K562 (cell line): Measurements from ENCODE around the gene METTL3. TPM values are rescaled to one million over a fixed set of nuclear protein-coding genes. Genes with fewer than 3 reads are reported as not detected.

Experiments used
- ATAC-seq: fragments of 200-7000 bp; cut with Tn5 transposase; 3 replicates; pipeline ENCODE4 v1.9.1; 2020; ENCODE audit warnings: moderate library complexity
- BruUV-seq: library from RNA; stranded (reverse); fragments of 400-500 nt; replicated peaks from 2 replicates; lab custom pipeline; 2021; lab: Mats Ljungman, UMichigan
- CTCF ChIA-PET: fragments of 300-600 bp; formaldehyde crosslinking; extraction: SDS; loops from one replicate; lab custom pipeline; 2021; ENCODE audit warnings: low intra/inter-chr PET ratio; lab: Yijun Ruan, JAX
- POLR2A ChIA-PET: fragments of 300-600, 350-650 bp; sonication (Branson Sonifier 250); formaldehyde crosslinking; extraction: SDS; loops from one replicate; lab custom pipeline; 2021; ENCODE audit warnings: antibody characterized with exemption, inconsistent platforms; lab: Yijun Ruan, JAX
- DNase-seq, 4 experiments: peaks; one replicate each; pipeline versions ENCODE4 v3.0.0 to v3.0.0-alpha.2; 2011 to 2018; ENCODE audit warnings: low spot score in 3 of 4, mixed read lengths in 3 of 4; ENCODE audit errors: extremely low read depth in 1 of 4
- FAIRE-seq: peaks from 2 replicates; lab custom pipeline; 2011; peaks lifted over from hg19 to GRCh38; lab: Jason Lieb, UNC
- H2AFZ ChIP-seq: 2 replicates; pipeline ENCODE4 v1.6.0; 2011; ENCODE audit warnings: low read depth, low read length, control low read depth, inconsistent platforms
- H3K27ac ChIP-seq: fragments of 200-600 bp; 3 replicates; pipeline ENCODE4 v1.8.0; 2011; ENCODE audit warnings: low read depth, mild to moderate bottlenecking, control low read depth, inconsistent platforms, low read length, moderate library complexity, mixed read lengths; ENCODE audit errors: extremely low read depth
- H3K27me3 ChIP-seq, 2 experiments: fragments of 300-600 bp in 1 of 2; 2 replicates in 1 of 2; 3 replicates in 1 of 2; pipeline versions ENCODE4 v1.6.0 to v1.8.0; 2011; ENCODE audit warnings: inconsistent platforms in 2 of 2, low read length in 2 of 2, mild to moderate bottlenecking in 1 of 2, mixed read lengths in 1 of 2, moderate library complexity in 1 of 2; ENCODE audit not compliant: control insufficient read depth in 2 of 2, insufficient read depth in 2 of 2
- H3K36me3 ChIP-seq: fragments of 300-600 bp; 3 replicates; pipeline ENCODE4 v1.8.0; 2011; ENCODE audit warnings: mild to moderate bottlenecking, low read length, inconsistent platforms; ENCODE audit not compliant: control insufficient read depth, insufficient read depth
- H3K4me1 ChIP-seq, 2 experiments: fragments of 200-600 bp in 1 of 2; replicated peaks in 1 of 2; 2 replicates in 1 of 2; 3 replicates in 1 of 2; pipeline versions ENCODE4 v1.5.1 to v1.8.0; 2011; ENCODE audit warnings: inconsistent platforms in 2 of 2, low read length in 2 of 2, mild to moderate bottlenecking in 1 of 2, mixed read lengths in 1 of 2, moderate library complexity in 1 of 2; ENCODE audit not compliant: control insufficient read depth in 2 of 2, insufficient read depth in 2 of 2
- H3K4me2 ChIP-seq: 2 replicates; pipeline ENCODE4 v1.6.1; 2011; ENCODE audit warnings: low read length, control low read depth, inconsistent platforms, mixed read lengths; ENCODE audit not compliant: insufficient read depth
- H3K4me3 ChIP-seq: fragments of 200-600 bp; sonication (generic), shearing (Covaris generic); 2 replicates; pipeline ENCODE4 v1.5.1; 2016; ENCODE audit warnings: control low read depth, inconsistent platforms
- H3K79me2 ChIP-seq: fragments of 200-600 bp; 3 replicates; pipeline ENCODE4 v1.8.0; 2011; ENCODE audit warnings: low read length, inconsistent platforms; ENCODE audit not compliant: control insufficient read depth, insufficient read depth
- H3K9ac ChIP-seq, 2 experiments: 2 replicates each; pipeline versions ENCODE4 v1.6.0 to v1.6.1; 2011; ENCODE audit warnings: low read depth in 2 of 2, low read length in 2 of 2, control low read depth in 1 of 2, inconsistent platforms in 1 of 2, mild to moderate bottlenecking in 1 of 2, mixed read lengths in 1 of 2; ENCODE audit not compliant: insufficient read depth in 1 of 2
- H3K9me1 ChIP-seq: one replicate; pipeline ENCODE4 v1.6.0; 2011; ENCODE audit warnings: inconsistent platforms, mild to moderate bottlenecking, low read length, moderate library complexity; ENCODE audit not compliant: control insufficient read depth, insufficient read depth
- H3K9me3 ChIP-seq: replicated peaks from 2 replicates; pipeline ENCODE4 v1.5.1; 2011; ENCODE audit warnings: low read depth, low read length, inconsistent platforms; ENCODE audit not compliant: control insufficient read depth, insufficient read depth
- H4K20me1 ChIP-seq: replicated peaks from 2 replicates; pipeline ENCODE4 v1.6.1; 2011; ENCODE audit warnings: low read length, inconsistent platforms, mixed read lengths; ENCODE audit not compliant: control insufficient read depth, insufficient read depth
- ARNT ChIP-seq, 2 experiments: fragments of 450-650 bp; IDR thresholded peaks; 2 replicates each; pipeline ENCODE4 v1.6.1; 2016; ENCODE audit warnings: mild to moderate bottlenecking in 1 of 2
- CEBPB ChIP-seq: fragments of 450-650 bp; IDR thresholded peaks from 2 replicates; pipeline ENCODE4 v1.6.1; 2016; ENCODE audit warnings: missing genetic modification characterization, missing compliant biosample characterization
- ETV1 ChIP-seq: fragments of 450-650 bp; conservative IDR thresholded peaks from 2 replicates; pipeline ENCODE4 v1.6.1; 2016; ENCODE audit warnings: missing genetic modification characterization, control low read depth, low read depth, missing compliant biosample characterization
- FIP1L1 ChIP-seq: fragments of 200-400 bp; formaldehyde crosslinking; IDR thresholded peaks from 2 replicates; pipeline ENCODE4 v1.6.1; 2018; ENCODE audit warnings: mild to moderate bottlenecking, low read depth, low read length; ENCODE audit not compliant: poor library complexity, severe bottlenecking
- HES1 ChIP-seq: fragments of 450-650 bp; IDR thresholded peaks from 2 replicates; pipeline ENCODE4 v1.6.1; 2016; ENCODE audit warnings: low read depth, mild to moderate bottlenecking, moderate library complexity
- KDM2B ChIP-seq: fragments of 250-450 bp; sonication (Bioruptor Pico); IDR thresholded peaks from 2 replicates; pipeline ENCODE4 v1.8.0; 2021; ENCODE audit warnings: mild to moderate bottlenecking, moderate library complexity
- MEF2A ChIP-seq: IDR thresholded peaks from 2 replicates; pipeline ENCODE4 v1.6.1; 2011; ENCODE audit warnings: low read depth, mild to moderate bottlenecking, low read length, moderate library complexity; ENCODE audit not compliant: control insufficient read depth
- NCOA1 ChIP-seq: fragments of 450-650 bp; IDR thresholded peaks from 2 replicates; pipeline ENCODE4 v1.6.1; 2016; ENCODE audit warnings: low read depth
- NFE2 ChIP-seq: IDR thresholded peaks from 2 replicates; pipeline ENCODE4 v1.6.1; 2014; ENCODE audit warnings: antibody characterized with exemption, low read depth
- NFRKB ChIP-seq: fragments of 450-650 bp; IDR thresholded peaks from 2 replicates; pipeline ENCODE4 v1.6.1; 2016; ENCODE audit warnings: low read depth
- POLR2B ChIP-seq: fragments of 450-650 bp; IDR thresholded peaks from 2 replicates; pipeline ENCODE4 v1.6.1; 2018; ENCODE audit warnings: low read depth; ENCODE audit not compliant: partially characterized antibody
- RBM25 ChIP-seq: fragments of 200-400 bp; formaldehyde crosslinking; IDR thresholded peaks from 2 replicates; pipeline ENCODE4 v1.6.1; 2018; ENCODE audit warnings: low read length, low read depth, moderate library complexity; ENCODE audit not compliant: severe bottlenecking
- SMARCA4 ChIP-seq: fragments of 450-650 bp; IDR thresholded peaks from 2 replicates; pipeline ENCODE4 v1.6.1; 2016
- TBL1XR1 ChIP-seq, 2 experiments: IDR thresholded peaks; 2 replicates each; pipeline ENCODE4 v1.6.1; 2012; ENCODE audit warnings: improper control_type of control experiment in 2 of 2, low read length in 2 of 2, mild to moderate bottlenecking in 1 of 2
- TCF3 ChIP-seq: sonication (generic); formaldehyde crosslinking; IDR thresholded peaks from 2 replicates; pipeline ENCODE4 v1.4.0; 2020; ENCODE audit warnings: mild to moderate bottlenecking, missing genetic modification reagents
- TEAD4 ChIP-seq, 2 experiments: sonication (generic) in 1 of 2; formaldehyde crosslinking in 1 of 2; IDR thresholded peaks; 2 replicates each; pipeline versions ENCODE4 v1.6.1 to v1.8.0; 2012 to 2022; ENCODE audit warnings: borderline replicate concordance in 1 of 2, inconsistent platforms in 1 of 2, low read length in 1 of 2, mild to moderate bottlenecking in 1 of 2, missing genetic modification reagents in 1 of 2
- TSC22D4 ChIP-seq: fragments of 450-650 bp; IDR thresholded peaks from 2 replicates; pipeline ENCODE4 v1.6.1; 2016; ENCODE audit warnings: missing genetic modification characterization, missing biosample characterization, control low read depth
- ZNF316 ChIP-seq: fragments of 450-650 bp; IDR thresholded peaks from 2 replicates; pipeline ENCODE4 v1.6.1; 2016
- ZNF695 ChIP-seq: fragments of 450-650 bp; formaldehyde crosslinking; IDR thresholded peaks from 2 replicates; pipeline ENCODE4 v1.4.0; 2020; ENCODE audit warnings: mild to moderate bottlenecking, moderate library complexity
- WGBS: fragments of 100-300 bp; shearing (Covaris generic); methylation state at CpG from one replicate; pipeline ENCODE4 v1.1.6; 2016; ENCODE audit warnings: low coverage, mixed read lengths; ENCODE audit not compliant: insufficient coverage; ENCODE audit errors: missing lambda C conversion rate; 5-methylcytosine and 5-hydroxymethylcytosine counted together
- in situ Hi-C: fragments of 300-500 bp; cut with MboI; formaldehyde crosslinking; loops from 4 replicates; pipeline ENCODE4 v1.15.0; 2018; ENCODE audit warnings: inconsistent platforms, mixed read lengths
- intact Hi-C: fragments of 100-400 bp; cut with micrococcal nuclease; formaldehyde crosslinking; loops from 2 replicates; pipeline ENCODE4 v1.14.2; 2022
- polyA plus RNA-seq, 8 experiments: library from polyadenylated mRNA; depleted of rRNA in 4 of 8; stranded (reverse) in 5 of 8; unstranded in 3 of 8; fragments of >200 nt; fragmentation: Nextera tagmentation in 2 of 8; fragmentation: Illumina TruSeq in 1 of 8; extraction: Ambion mirVana in 2 of 8; extraction: Trizol in 1 of 8; gene quantifications; 2 replicates each; pipeline versions ENCODE4 v1.2.1 to v1.2.3, GENCODE V29; 2011 to 2014; ENCODE audit warnings: inconsistent platforms in 1 of 8, missing spikeins in 1 of 8
- total RNA-seq, 7 experiments: library from RNA; depleted of rRNA in 6 of 7; stranded (reverse); fragments of >200 nt in 6 of 7; fragmentation: Illumina TruSeq in 2 of 7; extraction: Trizol in 2 of 7; gene quantifications; 2 replicates each; pipeline versions ENCODE4 v1.2.1 to v1.2.3, GENCODE V29; 2011 to 2021; ENCODE audit warnings: low replicate concordance in 1 of 7
- TF ChIP-seq, protein P1 (sequence below): IDR thresholded peaks from 2 replicates; pipeline ENCODE4 v1.6.1; 2012; ENCODE audit warnings: low read depth, low read length, improper control_type of control experiment, borderline replicate concordance

Gene METTL3
- total and polyA plus RNA-seq, 9 of the 15 experiments (the other 6 are each of a cell fraction or from before 2014, with no cell fraction given): 42.1 to 151 (median 65.7) TPM

- H2AFZ ChIP-seq: peak overlapping the region; percentile 89
- ChIA-PET CTCF (no interaction called here), POLR2A (interaction anchor here (0.7 to 1.8 kb wide), 5 partner anchors 8 to 105 kb away, joined by 3 to 8 read pairs (median 4); partner anchors contain the start of gene METTL3)
- FAIRE-seq: peak; percentile 90
- H3K79me2 ChIP-seq: peaks cover 22% of the 10 kb centered on the region
- peak overlapping the region; percentile 80 for H3K27ac ChIP-seq
- H3K9me3 ChIP-seq: no peaks in the 10 kb centered on the region
- peak overlapping the region; percentile 62 for H3K4me2 ChIP-seq
- DNase-seq: peak; percentile 43 to 70 (median 47)
- peak overlapping the region; percentile 30 to 50; a peak in 2 of 4 replicates for H3K9ac ChIP-seq
- no peaks in the 10 kb centered on the region for H4K20me1 ChIP-seq
- BruUV-seq: no TSS peak
- H3K4me3 ChIP-seq: no peak overlapping the region
- 6% methylated on average over 4 of the region's 4 CpGs for WGBS
- ATAC-seq: peak; percentile 47
- peaks cover 29 to 34% of the 10 kb centered on the region in 2 experiments for H3K4me1 ChIP-seq
- no peaks in the 10 kb centered on the region for H3K9me1 ChIP-seq
- H3K27me3 ChIP-seq: no peaks in the 10 kb centered on the region
- peaks cover 18% of the 10 kb centered on the region; the same call in 2 of the 3 replicates for H3K36me3 ChIP-seq
- in situ Hi-C loops (no loop called here), intact Hi-C loops (no loop called here)
- TF ChIP-seq SMARCA4 (peak; percentile 42; the same call in 1 of the 2 replicates), CEBPB (tag) (peak; percentile 77; the same call in 1 of the 2 replicates), ZNF316 (peak; percentile 39; the same call in 1 of the 2 replicates), TBL1XR1 (IDR thresholded peaks at IDR 0.05; ENCODE audit: low read length in 2 of 2) (peak in 1 of 2 experiments; percentile 25; a peak in 1 of 4 replicates), ETV1 (tag) (0 out of 2 replicates have a peak, but pooled peaks have one; percentile 18), TEAD4 (IDR thresholded peaks at IDR 0.05; ENCODE audit: low read length) (peak; percentile 45), TEAD4 (CRISPR knock-in tag; IDR thresholded peaks at IDR 0.05; ENCODE audit: borderline replicate concordance) (no peak), NFRKB (0 out of 2 replicates have a peak, but pooled peaks have one; percentile 37), FIP1L1 (no peak), HES1 (no peak), RBM25 (peak; percentile 15), ARNT (IDR thresholded peaks at IDR 0.05) (0 out of 4 replicates have a peak, but pooled peaks of 1 of the 2 experiments have one; percentile 20), POLR2B (no peak), NCOA1 (0 out of 2 replicates have a peak, but pooled peaks have one; percentile 39), MEF2A (peak; percentile 94), KDM2B (CRISPR knock-in tag) (no peak), TSC22D4 (tag) (no peak), NFE2 (peak; percentile 77), ZNF695 (CRISPR knock-in tag) (no peak), TCF3 (CRISPR knock-in tag) (peak; percentile 32; the same call in 1 of the 2 replicates)
- TF ChIP-seq, protein P1, sequence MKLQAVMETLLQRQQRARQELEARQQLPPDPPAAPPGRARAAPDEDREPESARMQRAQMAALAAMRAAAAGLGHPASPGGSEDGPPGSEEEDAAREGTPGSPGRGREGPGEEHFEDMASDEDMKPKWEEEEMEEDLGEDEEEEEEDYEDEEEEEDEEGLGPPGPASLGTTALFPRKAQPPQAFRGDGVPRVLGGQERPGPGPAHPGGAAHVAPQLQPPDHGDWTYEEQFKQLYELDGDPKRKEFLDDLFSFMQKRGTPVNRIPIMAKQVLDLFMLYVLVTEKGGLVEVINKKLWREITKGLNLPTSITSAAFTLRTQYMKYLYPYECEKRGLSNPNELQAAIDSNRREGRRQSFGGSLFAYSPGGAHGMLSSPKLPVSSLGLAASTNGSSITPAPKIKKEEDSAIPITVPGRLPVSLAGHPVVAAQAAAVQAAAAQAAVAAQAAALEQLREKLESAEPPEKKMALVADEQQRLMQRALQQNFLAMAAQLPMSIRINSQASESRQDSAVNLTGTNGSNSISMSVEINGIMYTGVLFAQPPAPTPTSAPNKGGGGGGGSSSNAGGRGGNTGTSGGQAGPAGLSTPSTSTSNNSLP: peak; percentile 55; the same call in 1 of the 2 replicates
Observed at GRCh38 chr14:21528381-21529348, 17.5 kb upstream of the METTL3 start.
